GM12873 (cell line): ENCODE data around the gene ASPM.

ENCODE experiments used
- CTCF ChIP-seq: IDR thresholded peaks from 2 replicates; pipeline ENCODE4 v1.5.1; 2012; ENCODE audit warnings: low read depth, mild to moderate bottlenecking, moderate library complexity, low read length, control low read depth; ENCODE audit not compliant: insufficient read depth; ENCODE audit errors: missing control alignments

The ASPM gene

GRCh38 chr1:197062692-197063091 is 83.8 kb downstream of the ASPM start:
- TF ChIP-seq CTCF, result no peak

GRCh38 chr1:197049100-197049499 is 97.4 kb downstream of the ASPM start:
- TF ChIP-seq CTCF, result no peak

GRCh38 chr1:197042676-197043341 is 103.7 kb downstream of the ASPM start:
- no peak for TF ChIP-seq CTCF

- TF ChIP-seq CTCF, result no peak
Observed at GRCh38 chr1:197041486-197042353, 104.7 kb downstream of the ASPM start.

- TF ChIP-seq CTCF, result no peak
Observed at GRCh38 chr1:197036861-197037260, 109.6 kb downstream of the ASPM start.
